HepG2 (cell line): ENCODE measurements around the gene CDK14. TPM values are rescaled to one million over a fixed set of nuclear protein-coding genes. Genes with fewer than 3 reads are reported as not detected.

ENCODE experiments used
- KDM1A ChIP-seq: IDR thresholded peaks from 2 replicates; pipeline ENCODE4 v1.6.1; 2016; ENCODE audit warnings: missing compliant biosample characterization
- ZNF503 ChIP-seq: sonication (generic); formaldehyde crosslinking; IDR thresholded peaks from 2 replicates; pipeline ENCODE4 v1.4.0; 2020; ENCODE audit warnings: missing genetic modification reagents
- ZNF557 ChIP-seq: sonication (generic); formaldehyde crosslinking; IDR thresholded peaks from 2 replicates; pipeline ENCODE4 v1.4.0; 2020; ENCODE audit warnings: missing genetic modification reagents
- polyA plus RNA-seq, 8 experiments: library from polyadenylated mRNA; depleted of rRNA in 3 of 8; stranded (reverse) in 7 of 8; unstranded in 1 of 8; fragments of >200 nt; fragmentation: Illumina TruSeq in 4 of 8; extraction: Trizol in 4 of 8; gene quantifications; 2 replicates each; pipeline versions ENCODE4 v1.2.1 to v1.2.3, GENCODE V29; 2011 to 2016; ENCODE audit warnings: low read depth in 4 of 8, missing spikeins in 1 of 8, mixed read lengths in 1 of 8; ENCODE audit not compliant: insufficient read depth in 1 of 8
- total RNA-seq, 5 experiments: library from RNA; depleted of rRNA; stranded (reverse); fragments of >200 nt; fragmentation: Illumina TruSeq; extraction: Trizol; gene quantifications; 2 replicates each; pipeline ENCODE4 v1.2.3, GENCODE V29; 2016; ENCODE audit warnings: low read depth in 1 of 5
- TF ChIP-seq, protein P1 (sequence below): sonication (generic); formaldehyde crosslinking; IDR thresholded peaks from 2 replicates; pipeline ENCODE4 v1.4.0; 2020; ENCODE audit warnings: mild to moderate bottlenecking, missing genetic modification reagents
- TF ChIP-seq, protein P2 (sequence below): sonication (generic); formaldehyde crosslinking; IDR thresholded peaks from 2 replicates; pipeline ENCODE4 v1.5.0; 2020; ENCODE audit warnings: mild to moderate bottlenecking, missing genetic modification reagents, borderline replicate concordance

CDK14 gene
- total and polyA plus RNA-seq, 2 of the 13 experiments (the other 11 are each of a cell fraction or from before 2014, with no cell fraction given), result 0.26 to 0.71 TPM

DNA sequence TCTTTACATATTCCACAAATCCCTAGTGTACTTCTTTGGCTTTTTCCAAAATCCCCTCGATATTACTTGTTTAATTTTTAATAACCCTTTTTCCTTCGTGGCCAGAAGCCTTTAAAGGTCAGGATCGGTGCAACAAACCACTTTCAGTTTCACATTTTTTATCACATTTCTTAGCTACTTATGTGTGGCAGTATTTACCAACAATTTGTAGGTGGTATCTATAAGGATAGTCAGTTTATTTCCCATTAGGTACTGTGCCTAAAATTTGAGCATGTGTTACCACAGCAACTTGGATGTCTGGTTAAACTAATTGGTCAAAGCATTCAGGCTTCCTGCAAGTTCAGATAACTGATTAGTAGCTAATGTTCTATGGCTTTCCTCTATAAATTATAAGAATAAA, 104.9 kb downstream of the CDK14 start (continued):
- TF ChIP-seq, protein P1, sequence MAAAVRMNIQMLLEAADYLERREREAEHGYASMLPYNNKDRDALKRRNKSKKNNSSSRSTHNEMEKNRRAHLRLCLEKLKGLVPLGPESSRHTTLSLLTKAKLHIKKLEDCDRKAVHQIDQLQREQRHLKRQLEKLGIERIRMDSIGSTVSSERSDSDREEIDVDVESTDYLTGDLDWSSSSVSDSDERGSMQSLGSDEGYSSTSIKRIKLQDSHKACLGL (CRISPR knock-in tag), result no peak
- TF ChIP-seq KDM1A (CRISPR knock-in tag) (no peak), ZNF503 (CRISPR knock-in tag) (no peak), ZNF557 (no peak)
- TF ChIP-seq, protein P2, sequence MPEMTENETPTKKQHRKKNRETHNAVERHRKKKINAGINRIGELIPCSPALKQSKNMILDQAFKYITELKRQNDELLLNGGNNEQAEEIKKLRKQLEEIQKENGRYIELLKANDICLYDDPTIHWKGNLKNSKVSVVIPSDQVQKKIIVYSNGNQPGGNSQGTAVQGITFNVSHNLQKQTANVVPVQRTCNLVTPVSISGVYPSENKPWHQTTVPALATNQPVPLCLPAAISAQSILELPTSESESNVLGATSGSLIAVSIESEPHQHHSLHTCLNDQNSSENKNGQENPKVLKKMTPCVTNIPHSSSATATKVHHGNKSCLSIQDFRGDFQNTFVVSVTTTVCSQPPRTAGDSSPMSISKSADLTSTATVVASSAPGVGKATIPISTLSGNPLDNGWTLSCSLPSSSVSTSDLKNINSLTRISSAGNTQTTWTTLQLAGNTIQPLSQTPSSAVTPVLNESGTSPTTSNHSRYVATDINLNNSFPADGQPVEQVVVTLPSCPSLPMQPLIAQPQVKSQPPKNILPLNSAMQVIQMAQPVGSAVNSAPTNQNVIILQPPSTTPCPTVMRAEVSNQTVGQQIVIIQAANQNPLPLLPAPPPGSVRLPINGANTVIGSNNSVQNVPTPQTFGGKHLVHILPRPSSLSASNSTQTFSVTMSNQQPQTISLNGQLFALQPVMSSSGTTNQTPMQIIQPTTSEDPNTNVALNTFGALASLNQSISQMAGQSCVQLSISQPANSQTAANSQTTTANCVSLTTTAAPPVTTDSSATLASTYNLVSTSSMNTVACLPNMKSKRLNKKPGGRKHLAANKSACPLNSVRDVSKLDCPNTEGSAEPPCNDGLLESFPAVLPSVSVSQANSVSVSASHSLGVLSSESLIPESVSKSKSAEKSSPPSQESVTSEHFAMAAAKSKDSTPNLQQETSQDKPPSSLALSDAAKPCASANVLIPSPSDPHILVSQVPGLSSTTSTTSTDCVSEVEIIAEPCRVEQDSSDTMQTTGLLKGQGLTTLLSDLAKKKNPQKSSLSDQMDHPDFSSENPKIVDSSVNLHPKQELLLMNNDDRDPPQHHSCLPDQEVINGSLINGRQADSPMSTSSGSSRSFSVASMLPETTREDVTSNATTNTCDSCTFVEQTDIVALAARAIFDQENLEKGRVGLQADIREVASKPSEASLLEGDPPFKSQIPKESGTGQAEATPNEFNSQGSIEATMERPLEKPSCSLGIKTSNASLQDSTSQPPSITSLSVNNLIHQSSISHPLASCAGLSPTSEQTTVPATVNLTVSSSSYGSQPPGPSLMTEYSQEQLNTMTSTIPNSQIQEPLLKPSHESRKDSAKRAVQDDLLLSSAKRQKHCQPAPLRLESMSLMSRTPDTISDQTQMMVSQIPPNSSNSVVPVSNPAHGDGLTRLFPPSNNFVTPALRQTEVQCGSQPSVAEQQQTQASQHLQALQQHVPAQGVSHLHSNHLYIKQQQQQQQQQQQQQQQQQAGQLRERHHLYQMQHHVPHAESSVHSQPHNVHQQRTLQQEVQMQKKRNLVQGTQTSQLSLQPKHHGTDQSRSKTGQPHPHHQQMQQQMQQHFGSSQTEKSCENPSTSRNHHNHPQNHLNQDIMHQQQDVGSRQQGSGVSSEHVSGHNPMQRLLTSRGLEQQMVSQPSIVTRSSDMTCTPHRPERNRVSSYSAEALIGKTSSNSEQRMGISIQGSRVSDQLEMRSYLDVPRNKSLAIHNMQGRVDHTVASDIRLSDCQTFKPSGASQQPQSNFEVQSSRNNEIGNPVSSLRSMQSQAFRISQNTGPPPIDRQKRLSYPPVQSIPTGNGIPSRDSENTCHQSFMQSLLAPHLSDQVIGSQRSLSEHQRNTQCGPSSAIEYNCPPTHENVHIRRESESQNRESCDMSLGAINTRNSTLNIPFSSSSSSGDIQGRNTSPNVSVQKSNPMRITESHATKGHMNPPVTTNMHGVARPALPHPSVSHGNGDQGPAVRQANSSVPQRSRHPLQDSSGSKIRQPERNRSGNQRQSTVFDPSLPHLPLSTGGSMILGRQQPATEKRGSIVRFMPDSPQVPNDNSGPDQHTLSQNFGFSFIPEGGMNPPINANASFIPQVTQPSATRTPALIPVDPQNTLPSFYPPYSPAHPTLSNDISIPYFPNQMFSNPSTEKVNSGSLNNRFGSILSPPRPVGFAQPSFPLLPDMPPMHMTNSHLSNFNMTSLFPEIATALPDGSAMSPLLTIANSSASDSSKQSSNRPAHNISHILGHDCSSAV (CRISPR knock-in tag), result no peak
